Measurements from ENCODE around the gene RBP4.
"Not testable (repeated sequence)": the region's sequence is repeated elsewhere in the genome, so short reads cannot be mapped to it uniquely, and the experiment has no call there.

Gene RBP4

DNA sequence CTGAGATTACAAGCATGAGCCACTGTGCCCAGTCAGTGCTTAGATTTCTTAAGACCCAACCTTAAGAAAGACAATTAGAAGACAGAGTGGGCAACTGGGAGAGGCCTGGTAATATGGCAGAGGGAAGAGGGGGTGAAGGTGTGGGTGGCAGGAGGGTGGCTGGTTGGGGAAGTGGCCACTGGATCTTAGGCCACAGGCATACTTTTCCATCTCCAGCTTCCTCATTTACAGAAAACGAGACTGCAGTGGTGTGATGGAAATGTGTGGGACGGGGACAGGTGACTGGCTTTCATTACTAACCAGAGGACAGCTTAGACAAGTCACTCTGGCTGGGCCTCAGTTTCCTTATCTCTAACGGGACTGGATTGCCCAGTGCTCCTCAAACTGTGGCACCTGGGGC lies 35.6 kb downstream of the RBP4 start:
- no peak for DNase-seq

DNA sequence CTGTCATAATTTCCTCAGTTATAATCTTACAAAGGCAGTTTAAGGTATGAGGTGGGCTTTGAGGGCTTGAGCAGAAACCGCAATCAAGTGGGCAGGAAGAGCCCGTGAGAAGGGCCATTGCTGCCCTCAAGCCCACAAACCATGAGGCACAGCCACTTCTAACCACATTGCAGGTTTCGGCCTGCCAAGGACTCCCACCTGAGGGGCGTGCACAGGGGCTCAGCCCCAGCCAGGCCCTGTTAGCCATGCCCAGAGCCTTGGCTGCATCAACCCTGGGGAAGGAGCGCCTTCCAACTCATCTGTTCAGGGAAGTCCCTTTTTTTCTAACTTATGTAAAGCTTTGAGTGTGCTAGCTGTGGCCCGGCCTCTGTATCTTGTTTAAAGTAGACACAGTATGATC lies 40.5 kb downstream of the RBP4 start:
- no peak for DNase-seq

GRCh38 chr10:93559490-93559889 lies 41.5 kb downstream of the RBP4 start:
- no peak for DNase-seq

DNA sequence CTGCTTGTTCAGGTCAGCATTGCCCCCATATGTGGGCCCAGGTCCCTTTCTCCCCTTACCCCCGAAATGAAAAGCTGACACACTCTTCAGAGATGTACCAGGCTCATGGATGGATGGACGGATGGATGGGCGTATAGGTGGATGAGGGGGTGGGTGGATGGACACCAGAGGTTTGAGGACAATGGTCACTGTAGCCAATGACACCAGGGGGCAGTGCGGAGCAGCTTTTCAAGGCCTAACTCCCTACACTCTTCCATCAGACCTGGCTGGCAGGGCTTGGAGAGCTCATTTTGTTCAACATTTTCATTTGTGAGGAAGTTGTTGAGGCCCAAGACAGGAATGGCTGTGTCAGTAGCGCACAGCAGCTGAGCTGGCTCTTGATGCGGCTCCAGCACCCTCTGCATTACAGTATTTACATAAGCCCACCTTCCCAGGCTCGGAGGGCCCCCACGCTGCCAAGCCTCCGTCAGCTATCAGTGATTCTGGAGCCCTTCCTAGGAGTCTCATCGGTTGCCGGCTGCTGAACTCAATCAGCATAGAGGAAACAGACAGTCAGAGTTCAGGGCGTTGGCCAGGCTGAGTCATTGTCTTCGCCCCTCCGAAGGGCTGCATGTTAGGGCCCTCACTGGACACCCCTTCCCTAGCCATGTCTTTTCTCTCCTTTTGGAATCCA lies 46.1 kb downstream of the RBP4 start:
- peak; percentile 21 for DNase-seq

- DNase-seq: no peak
These were observed 46.7 kb downstream of the RBP4 start for GRCh38 chr10:93554316-93554663.

DNA sequence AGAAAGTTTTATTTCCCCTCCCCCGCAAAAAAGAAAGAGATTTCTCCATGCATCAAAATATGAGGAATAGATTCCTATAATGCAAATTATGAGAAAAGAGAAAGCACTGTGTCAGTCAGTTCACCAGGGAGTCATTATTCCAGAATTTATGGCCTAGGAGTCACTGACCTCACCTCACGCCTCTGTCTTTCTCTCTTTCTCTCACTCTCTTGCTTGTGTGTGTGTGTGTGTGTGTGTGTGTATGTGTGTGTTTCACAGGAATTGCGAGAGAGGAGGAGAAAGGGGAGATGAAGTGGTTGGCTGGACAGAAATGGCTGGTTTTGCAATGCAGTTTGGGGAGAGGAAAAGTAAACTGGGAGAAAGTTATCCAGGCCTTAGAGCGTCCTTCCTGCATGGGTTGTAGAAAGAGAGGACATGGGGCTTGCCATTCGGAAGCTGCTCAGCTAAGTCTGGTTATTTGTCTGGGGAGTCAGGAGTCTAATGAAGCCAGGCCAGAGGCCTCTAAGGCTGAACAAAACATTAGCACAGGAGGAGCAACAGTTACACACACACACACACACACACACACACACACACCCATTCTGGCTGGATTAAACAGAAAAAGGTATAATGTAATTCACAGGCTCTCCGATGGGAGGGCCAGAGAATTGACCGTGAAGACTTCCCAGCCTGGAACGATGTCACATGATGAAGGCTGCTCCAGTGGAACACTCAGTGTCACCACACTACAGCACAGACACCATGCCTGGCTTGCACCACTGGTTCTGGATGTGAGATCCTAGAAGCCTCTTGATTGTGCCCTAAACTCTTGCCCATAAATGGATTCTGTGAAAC lies 47.3 kb downstream of the RBP4 start:
- DNase-seq: no peak

DNA sequence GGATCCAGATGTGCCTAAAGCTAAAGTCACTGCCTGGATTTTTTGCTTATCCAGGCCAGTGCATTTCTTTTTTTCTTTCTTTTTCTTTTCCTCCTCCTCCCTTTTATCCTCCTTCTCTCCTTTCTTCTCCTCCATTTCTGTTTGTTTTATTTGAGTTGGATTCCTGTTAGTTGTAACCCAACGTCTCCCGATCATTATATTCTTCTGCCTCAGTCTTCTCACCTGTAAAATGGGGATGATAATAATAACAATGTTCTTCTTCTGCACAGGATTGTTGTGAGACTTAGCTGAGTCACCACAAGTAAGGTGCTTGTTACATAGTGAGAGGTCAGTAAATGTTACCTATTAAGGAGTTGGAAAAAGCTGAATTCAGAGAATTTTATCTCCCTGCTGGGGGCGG lies 48.3 kb downstream of the RBP4 start:
- DNase-seq: no peak

GRCh38 chr10:93550606-93551005 lies 50.4 kb downstream of the RBP4 start:
- no peak for DNase-seq

GRCh38 chr10:93548376-93549071 lies 52.5 kb downstream of the RBP4 start:
- DNase-seq: no peak

- no peak for DNase-seq
These were observed 53.5 kb downstream of the RBP4 start for GRCh38 chr10:93547522-93547921.

GRCh38 chr10:93546995-93547394 lies 54.0 kb downstream of the RBP4 start:
- not testable (repeated sequence) for DNase-seq

- no peak for DNase-seq
These were observed 58.7 kb downstream of the RBP4 start for GRCh38 chr10:93542358-93542791.

Measured in stimulated activated CD4-positive, alpha-beta T cell treated with anti-CD3 and anti-CD28 coated beads, Interleukin-4, amount 100 ng/mL, for 24 hours (primary cell).